ENCODE data around the gene ARF1.

The ARF1 gene

DNA sequence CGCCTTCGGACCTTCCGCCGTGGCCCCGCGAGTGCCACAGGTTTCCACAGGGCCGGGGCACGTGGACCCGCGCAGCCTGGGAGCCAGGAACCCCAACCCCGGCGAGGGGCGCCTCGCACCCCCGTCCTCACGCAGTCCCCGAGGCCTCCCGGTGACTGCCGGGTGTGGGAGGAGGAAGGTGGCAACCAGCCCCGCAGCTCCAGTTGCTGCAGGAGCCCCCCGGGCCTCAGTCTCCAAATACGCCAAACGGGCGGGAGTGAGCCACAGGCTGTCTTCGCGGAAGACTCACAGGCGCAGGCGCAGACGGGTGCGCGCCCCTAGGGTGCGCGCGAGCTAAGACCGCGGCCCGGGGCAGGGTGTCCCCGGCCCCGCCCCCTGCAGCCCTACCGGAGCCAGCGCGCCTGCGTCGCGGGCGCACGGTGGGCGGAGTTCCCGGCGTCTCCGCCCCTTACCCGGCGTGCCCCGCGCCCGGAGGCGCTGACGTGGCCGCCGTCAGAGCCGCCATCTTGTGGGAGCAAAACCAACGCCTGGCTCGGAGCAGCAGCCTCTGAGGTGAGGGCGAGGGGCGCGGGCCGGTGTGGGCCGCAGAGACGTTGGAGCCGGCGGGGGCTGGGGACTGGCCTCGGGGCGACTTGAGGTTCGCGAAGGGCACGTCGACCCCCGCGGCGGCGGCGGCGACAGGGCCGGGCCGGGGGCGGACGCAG is at the start of gene ARF1:
ARF1 (plus strand) TSS at position 495 of the 704 bp plus-strand sequence. CDS start 14,407 bp downstream, outside the sequence.
- DNase-seq (ENCODE audit: low read depth in 2 of 2), result peak; percentile 80 to 90

DNA sequence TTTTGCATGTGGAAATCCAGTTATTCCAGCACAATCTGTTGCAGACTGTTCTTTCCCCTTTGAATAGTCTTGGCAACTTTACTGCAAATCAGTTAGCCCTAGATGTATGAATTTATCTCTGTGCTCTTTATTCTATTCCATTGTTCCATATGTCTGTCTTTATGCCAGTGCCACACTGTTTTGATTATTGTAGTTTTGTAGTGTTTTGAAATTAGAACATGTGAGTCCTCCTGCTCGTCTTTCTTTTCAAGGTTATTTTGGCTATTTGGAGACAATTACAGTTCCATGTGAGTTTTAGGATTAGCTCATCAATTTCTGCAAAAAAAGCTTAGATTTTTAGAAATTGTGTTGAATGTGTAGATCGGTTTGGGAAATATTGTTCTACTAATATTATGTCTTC is 49.1 kb upstream of the ARF1 start:
- no peak for DNase-seq (ENCODE audit: low read depth in 2 of 2)

DNA sequence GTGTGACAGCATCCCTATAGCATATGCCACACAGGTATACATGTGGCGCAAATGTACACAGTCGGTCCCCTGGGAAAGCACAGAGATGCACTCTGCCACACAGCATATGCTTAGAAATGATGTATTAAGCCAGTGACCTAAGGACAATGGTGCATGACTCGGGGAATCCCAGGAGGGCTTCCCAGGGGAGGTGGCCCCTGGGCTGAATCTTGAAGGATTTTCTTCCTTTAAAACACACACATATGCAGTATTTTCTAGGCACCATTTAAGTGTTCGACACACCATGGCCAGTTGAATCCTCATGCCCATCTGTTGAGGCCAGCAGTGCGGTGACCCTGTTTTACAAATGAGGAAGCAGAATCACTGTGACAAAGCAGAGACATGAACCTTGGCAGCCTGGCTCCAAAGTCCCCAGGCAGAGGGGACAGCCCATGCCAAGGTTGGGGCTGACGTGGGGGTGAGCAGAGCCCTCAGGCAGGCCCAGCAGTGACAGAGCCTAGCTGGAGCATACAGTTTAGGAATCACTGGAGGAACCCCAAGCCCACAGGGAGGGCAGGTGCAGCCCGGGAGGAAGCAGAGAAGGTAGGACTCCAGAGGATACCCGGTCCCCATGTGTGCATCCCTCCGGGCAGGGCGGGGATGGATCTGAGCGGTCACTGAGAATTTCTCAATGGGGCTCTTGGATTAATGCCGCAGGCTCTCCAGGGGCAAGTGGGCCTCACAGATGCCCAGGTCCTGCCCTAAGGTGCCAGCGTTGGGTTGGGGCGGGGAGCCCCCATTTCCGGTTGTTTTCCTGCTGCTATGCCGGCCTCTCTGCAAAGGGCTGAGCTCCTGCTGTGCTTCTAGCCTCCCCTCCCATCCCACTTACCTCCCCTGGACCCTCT is 47.3 kb upstream of the ARF1 start:
- DNase-seq (ENCODE audit: low read depth in 2 of 2), result no peak

DNA sequence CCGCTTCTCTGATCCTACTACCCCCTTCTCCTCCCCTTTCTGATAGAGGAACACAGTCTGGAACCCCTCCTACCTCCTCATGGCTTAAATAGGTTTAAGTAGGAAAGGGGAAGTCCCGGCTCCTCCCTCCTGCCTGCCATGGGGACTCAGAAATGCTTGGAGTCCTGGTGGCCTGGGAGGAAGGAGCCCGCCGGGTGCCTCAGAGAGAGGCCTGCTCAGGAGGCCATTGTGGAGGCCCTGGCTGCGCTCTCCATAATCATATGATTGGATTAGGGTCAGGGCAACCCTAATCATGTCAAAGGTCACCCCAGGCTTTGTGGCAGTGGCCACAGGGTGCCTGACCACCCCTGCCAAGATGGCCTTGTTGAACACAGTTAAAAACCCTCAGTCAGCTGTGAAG is 46.7 kb upstream of the ARF1 start:
- DNase-seq (ENCODE audit: low read depth in 2 of 2), result no peak

DNA sequence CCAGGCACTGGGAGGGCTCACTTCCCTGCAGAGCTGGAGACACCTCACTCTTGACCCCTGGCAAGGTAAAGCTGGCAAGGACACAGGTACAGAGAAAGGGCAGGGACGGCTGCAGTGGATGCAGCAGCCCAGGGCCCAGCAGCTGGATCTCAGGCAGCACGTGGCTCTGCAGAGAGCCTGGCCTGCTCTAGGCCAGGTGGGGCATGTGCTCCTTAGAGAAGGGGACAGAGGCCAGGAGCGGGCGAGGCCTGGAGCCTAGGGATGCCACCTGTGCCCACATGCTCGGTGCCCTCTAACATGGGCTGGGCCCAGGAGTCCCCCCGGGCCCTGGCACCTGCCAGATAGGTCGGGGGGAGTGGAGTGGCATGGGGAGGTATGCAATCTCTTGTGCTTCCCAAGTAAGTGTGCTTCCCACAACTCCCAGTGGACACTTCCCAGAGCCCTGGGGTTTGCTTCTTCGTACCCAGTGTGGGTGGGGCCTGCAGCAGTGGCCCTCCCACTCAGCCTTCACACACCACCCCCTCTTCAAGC is 45.7 kb upstream of the ARF1 start:
- no peak for DNase-seq (ENCODE audit: low read depth in 2 of 2)

DNA sequence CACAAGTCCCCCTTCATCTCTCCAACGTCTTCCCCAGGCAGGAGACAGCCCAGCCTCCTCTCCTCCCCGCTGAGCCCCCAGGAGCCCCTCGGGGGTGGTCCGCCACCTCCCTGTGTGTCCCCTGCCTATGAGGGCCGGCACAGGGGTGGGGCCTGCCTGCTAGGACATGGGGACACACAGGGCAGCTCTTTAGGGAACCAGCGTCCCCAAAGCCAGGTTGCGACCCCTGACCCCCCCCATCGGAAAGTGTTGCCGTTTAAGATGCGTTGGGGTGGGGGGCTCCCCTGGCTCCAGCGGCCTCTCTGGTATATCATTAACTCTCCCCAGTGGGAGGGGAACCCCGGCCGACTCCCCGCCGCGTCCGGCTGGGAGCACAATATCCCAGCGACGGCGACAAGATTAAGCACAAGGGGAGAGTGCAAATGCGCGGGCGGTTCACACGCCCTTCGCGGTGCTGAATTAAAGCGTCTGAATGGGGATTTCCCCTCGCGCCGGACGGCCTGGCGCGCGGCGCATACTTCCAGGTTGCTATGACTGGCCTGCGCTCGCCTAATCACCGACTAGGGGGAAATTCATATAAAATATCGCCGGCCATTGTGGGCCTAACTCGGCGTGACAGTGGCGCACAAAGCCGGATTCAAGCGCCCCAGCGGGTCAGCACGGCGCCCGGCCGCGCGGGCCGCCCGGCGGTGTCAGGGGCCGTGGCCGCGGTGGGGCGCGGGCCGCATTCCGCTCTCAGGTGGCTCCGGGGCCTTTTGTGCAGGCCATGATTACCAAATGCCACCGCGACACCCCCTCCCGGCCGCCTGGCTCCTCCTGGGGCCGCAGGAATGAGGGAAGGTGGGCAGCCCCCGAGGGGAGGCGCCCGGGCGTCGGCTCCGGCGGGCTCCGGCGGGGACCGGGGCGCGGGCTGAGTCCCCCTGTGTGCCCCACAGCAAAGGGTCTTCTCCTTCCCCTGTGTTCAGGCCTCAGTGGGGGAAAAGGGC is 44.8 kb upstream of the ARF1 start:
- peak; percentile 15 to 36 for DNase-seq (ENCODE audit: low read depth in 2 of 2)

DNA sequence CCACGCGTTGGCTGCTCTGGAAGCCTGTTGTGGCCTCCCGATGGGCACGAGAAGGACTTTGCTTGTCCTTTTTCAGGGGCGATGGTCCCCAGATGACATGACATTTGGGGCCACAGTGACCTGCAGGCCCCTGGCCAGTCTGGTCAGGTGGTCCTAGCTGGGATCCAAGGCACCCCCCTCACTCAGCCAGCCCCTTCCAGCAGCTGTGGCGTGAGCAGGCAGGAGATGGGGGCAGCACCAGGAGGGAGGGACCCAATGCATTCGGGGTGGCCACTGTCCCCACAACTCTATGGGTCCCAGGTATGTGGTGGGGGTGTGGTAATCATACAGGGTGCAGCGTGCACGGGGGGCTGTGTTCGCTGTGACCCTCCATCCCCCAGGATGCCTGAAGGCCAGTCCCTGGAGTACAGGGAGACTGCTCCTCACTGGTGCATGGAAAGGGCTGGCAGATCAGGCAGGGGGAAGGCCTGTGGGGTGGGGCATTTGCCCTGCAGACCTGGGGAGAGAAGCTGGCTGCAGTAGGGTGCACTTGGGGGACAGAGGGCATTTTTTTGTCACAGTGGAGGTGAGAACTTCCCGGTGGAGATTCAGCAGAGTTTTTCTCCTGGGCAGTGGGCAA is 44.0 kb upstream of the ARF1 start:
- DNase-seq (ENCODE audit: low read depth in 2 of 2), result no peak

DNA sequence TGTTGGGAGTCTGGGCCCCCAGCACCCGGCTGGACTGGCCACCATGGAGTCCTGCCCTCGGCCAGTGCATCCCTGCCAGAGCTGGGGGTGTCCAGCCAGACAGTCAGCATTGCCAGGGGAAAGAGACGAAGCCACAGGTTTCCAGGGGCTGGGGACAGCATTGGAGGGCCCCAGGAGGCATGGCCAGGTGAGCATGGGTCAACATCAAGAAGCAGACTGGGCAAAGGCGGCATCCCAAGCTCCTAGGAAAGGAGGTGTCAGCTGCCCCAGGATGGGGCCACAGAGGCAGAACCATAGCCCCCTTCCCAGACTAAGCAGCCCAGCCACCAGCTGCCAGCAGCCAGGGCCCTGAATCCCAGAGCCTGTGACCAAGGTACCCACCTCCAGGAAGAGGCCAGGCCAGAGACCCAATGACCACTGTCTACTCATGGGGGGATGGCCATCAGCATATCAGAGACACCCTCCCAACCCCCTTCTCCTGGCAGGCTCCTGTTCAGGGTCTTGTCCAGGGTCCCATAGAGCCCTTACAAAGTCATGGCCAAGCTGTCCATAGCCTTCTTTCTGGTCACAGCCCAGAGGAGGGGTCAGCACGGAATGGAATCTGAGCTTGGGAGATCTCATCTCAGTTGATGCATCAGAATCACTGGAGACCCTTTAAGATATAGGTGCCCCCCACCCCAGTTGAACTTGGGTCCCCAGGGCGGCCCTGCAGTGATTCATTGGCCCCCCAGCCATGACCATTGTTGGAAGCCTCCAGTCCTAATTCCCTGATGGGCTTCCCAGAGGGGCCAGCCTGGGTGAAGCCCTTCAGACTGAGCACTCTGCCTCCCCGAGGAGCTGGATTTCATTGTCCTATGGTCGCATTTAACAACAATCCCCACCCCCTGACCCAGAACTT is 43.3 kb upstream of the ARF1 start:
- no peak for DNase-seq (ENCODE audit: low read depth in 2 of 2)

DNA sequence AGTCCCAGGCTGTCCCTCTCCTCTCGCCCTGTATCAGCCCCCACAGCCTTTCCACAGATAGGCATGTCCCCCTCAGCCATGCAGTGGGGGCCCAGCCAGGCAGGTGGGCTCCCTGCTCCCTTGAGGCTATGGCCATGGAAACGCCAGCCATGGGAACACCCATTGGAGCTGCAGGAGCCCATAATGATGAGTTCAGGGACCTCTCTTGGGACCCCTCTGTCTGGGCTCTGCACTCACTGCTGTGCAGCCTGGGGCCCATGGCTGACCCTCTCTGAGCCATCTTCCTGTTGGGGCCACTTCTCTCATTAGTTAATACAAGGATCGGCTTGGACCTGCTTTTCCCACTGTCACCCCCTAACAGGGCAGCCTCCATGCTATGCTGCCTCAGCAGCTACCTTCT is 42.5 kb upstream of the ARF1 start:
- DNase-seq (ENCODE audit: low read depth in 2 of 2), result no peak

DNA sequence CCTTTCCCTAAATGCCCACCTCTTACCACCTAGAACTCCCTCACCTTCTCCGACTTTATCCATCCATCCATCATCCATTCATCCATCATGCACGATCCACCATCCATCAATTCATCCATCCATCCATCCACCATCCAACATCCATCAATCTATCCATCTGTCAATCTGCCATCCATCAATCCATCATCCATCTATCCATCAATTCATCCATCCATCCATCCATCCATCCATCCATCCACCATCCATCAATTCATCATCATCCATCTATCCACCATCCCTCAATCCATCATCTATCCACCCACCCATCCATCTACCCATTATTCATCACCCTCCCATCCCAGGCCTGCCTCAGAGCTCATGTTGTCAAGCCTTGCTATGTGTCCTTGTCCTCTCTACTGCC is 41.2 kb upstream of the ARF1 start:
- no peak for DNase-seq (ENCODE audit: low read depth in 2 of 2)

DNA sequence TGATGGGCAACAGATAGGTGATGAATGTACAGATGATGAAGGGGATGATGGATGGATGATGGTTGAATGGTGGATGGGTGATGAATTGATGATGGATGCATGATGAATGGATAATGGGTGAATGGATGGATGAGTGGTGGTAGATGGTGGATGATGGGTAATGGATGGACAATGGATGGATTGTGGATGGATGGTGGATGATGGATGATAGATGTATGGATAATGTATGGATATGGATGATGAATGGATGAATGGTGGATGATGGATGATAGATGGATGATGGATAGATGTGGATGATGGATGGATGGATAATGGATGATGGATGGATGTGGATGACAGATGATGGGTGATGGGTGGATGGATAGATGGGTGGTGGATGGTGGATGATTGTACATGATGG is 40.0 kb upstream of the ARF1 start:
- no peak for DNase-seq (ENCODE audit: low read depth in 2 of 2)

DNA sequence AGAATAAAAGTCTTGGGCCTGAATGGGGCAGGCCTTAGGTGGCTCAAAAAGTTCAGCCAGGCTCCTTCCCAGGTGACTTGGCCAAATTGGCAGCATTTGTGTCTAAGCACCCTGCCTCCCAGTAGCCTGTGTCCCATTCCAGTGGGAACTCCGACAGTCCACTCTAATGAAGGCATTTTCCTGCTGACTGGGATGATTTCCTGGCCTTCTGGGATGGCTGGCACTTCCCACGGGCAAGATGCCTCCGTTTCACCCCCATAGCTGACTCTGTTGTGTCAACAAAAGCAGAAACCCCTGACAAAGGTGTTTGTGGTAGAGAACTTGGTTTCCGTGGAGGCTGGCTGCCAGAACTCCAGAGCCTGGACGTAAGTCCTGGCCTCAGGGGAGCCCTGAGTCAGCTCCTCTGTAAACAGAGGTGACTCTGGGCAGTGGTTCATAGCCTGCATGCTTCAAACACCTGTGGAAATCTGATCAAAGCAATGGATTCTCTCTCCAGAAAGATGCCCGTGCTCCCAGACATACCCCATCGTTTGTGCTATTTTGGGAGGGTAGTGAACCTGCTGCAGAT is 39.1 kb upstream of the ARF1 start:
- no peak for DNase-seq (ENCODE audit: low read depth in 2 of 2)

DNA sequence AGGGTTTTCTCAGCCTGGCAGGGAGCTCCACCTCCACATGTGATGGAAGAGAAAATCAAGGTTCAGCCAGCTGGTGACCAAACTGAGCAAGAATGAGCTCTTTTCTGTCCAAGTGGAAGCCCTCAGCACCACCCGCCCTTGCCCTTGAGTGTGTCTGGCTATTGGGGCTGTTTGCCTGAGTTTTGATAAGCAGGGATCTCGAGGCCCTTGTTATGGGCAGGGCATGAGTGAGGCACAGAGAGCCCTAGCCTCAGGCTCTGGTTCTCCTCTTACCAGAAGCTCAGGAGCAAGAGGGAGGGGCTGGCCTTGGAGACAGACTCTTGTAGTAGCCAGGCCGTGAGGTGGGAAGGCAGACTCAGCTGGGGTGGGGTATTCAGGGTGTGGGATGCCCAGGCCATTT is 37.5 kb upstream of the ARF1 start:
- DNase-seq (ENCODE audit: low read depth in 2 of 2), result no peak

DNA sequence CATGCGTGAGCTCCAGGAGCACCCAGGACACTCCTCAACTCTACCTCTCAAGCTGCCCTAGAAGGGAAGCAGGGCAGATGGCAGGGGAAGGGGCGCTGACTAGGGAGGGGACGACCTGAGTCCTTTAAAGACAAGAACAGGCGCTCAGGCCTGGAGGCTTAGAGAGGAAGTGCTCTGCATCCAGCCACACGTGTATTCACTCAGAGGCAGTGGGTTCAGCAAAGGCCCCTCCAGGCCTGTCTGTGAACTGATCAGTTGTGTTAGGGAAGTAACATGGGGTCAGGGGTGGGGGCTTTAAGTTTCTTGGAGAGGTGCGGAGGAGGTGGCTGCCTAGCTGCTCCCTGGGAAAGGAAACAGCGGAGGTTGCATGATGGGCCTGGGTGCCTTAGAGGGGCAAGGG is 37.1 kb upstream of the ARF1 start:
- DNase-seq (ENCODE audit: low read depth in 2 of 2), result no peak

DNA sequence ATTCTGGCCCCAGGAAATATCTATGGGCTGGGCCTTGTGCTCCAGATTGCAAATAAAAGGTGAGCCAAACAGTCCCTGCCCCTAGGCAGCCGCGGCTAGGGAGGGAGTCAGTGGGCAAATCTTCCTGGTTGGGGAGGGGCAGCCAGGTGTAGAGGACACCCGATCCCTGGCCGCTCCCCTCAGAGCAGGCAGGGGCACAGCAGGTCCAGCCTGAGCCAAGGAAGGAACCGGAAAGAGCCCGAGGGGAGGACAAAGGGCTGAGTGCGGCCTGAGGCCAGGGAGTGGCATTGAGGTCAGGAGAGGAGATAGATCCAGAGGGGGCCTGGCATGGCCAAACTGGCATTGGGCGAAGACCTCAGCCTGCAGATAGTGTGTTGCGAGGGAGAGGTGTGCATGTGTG is 36.6 kb upstream of the ARF1 start:
- no peak for DNase-seq (ENCODE audit: low read depth in 2 of 2)

DNA sequence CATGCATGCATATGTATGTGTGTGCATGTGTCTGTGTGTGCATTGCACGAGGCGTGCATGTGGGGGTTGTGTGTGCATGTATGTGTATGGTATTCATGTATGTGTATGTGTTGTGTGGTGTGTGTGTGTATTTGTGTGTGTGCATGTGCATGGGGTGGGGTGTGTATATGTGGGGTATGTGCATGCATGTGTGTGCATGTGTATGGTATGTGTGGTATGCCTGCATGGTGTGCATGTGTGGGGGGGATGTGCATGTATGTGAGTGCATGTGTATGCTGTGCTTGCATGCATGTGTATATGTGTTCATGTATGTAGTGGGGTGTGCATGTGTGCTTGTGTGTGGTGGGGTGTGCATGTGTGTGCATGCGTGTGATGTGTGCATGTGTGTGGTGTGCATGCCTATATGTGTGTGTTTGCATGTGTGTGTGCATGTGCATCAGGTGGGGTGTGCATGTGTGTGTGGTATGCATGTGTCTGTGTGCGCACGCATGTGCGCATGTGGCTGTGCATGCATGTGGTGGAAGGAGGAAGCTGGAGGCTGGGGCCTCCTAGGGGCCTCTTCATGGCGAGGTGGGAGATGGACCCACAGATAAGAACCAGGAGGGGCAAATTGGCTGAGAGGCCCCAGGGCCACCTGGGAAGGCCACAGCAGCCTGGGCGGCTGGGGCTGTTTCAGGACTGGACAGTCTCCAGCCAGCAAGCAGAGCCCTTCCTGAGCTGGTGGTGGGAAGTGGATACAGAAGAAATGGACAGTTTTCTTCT is 35.9 kb upstream of the ARF1 start:
- DNase-seq (ENCODE audit: low read depth in 2 of 2), result no peak

DNA sequence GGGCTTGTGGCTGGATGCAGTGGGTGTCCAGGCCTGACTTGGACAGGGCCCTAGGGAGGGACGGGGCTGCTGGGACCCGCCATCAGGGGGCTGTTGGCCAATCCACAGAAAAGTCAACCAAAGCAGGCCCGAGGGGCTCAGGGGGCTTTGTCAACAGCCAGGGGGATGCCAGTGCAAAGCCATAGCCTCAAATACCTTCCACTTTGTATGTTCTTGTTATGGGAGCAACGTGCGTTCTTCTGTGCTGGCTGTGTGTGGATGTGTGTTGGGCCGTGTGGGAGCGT is 35.4 kb upstream of the ARF1 start:
- no peak for DNase-seq (ENCODE audit: low read depth in 2 of 2)

DNA sequence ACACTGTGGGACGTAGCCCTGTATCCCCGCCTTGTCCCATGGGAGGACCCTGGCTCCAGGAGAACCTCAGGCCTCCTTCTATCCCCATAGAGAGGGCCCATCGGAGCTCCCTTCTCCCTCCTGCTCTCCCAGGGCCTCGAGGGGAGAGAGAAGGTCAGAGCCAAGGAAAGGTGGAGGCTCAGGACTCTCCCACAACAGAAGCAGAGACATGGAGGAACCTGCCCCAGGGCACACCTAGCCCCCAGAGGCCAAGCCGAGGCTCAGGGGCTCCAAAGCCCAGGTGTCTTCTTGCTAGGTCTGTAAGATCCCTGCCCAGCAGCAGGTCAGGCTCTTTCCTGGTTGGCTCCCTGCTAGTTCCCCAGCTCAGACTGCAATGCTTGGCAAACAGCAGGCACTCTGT is 34.4 kb upstream of the ARF1 start:
- DNase-seq (ENCODE audit: low read depth in 2 of 2), result no peak

DNA sequence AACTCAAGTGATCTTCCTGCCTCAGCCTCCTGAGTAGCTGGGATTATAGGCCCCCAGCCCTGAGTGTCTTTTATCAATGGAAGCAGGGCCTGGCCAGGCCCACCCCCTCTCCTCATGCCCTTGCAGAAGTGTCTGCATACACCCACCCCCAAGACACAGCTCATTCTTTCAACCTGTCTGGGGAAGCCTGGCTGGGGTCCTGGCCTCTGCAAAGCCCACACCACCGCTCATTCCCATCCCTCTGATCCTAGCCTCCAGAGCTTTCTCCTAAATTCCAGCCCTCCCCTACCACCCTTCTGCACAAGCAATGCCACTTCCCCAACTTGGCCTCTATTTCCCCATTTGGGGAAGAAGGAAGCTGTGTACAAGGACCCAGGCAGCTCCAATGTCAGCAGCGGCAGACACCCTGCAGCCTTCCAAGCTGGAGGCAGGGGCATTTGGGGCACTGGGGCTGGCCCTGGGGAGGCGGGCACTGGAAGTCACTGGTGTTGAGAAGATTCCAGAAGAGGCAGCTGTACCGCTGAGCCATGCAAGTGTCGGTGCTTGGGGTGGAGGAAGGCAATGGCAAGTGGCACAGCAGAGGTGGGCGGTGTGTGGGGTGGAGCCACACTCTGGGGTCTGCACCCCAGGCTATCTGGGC is 33.7 kb upstream of the ARF1 start:
- no peak for DNase-seq (ENCODE audit: low read depth in 2 of 2)

Measured in stimulated activated CD4-positive, alpha-beta T cell treated with anti-CD3 and anti-CD28 coated beads, Interleukin-15, amount 100 ng/mL, for 48 hours (primary cell).